ENCODE measurements around the gene PLA2G12A. TPM values are rescaled to one million over a fixed set of nuclear protein-coding genes. Genes with fewer than 3 reads are reported as not detected.

PLA2G12A gene
- total and polyA plus RNA-seq, 2 of the 8 experiments (the other 6 are each of a cell fraction or from before 2014, with no cell fraction given): 26.6 to 47.2 TPM

DNA sequence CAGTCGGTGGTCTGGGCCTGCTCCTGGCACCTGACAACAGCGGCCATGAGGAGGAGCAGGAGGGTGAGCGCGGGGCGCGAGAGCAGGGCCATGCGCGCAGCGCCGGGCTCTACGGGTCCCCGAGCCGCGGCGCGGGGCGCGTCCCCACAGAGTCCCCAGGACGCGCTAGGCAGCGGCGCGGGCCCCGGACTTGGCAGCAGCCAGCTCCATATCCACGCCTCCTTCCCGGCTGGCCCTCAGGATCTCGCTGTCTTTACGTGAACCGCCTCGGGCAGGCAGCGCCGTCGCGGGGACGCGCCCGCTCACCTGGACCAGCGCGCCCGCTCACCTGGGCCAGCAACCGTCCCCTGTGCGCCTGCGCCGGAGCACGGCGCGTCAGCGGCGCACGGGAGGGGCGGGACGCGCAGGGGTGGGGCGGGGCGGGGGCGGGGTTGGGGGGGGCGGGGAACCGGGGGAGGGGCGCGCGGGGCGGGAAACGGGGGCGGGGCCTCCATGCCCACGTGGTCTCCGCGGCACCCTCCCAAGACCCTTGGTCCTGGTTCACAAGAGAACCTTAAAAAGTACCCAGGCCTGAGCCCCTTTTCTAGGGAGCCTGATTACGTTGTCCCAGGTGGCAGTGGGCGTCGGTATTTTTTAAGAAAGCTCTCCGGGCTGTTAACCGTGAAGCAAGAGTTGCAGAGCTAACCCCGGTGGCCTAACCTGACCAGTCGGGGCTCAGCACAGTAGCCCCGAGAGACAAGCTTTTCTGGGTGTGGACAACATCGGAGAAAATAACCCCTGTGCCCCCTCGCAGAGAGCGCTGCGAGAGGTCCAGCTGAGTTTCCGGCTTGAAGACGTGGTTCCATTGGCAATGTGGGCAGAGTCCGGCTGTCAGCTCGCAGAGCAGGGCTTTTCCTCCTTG lies at the start of gene PLA2G12A (continued):
- TF ChIP-seq TAF1 (IDR thresholded peaks at IDR 0.05; ENCODE audit: low read depth, low read length): peak; percentile 66; the same call in 1 of the 2 replicates
- TF ChIP-seq ZNF274 (IDR thresholded peaks at IDR 0.05; ENCODE audit: borderline replicate concordance, extremely low read depth, low read length): no peak
- TF ChIP-seq KDM5A (IDR thresholded peaks at IDR 0.05; ENCODE audit: low read length): no peak
- no peak for TF ChIP-seq BCL11A (IDR thresholded peaks at IDR 0.05; ENCODE audit: low read depth in 2 of 2, low read length in 2 of 2)
- no peak for TF ChIP-seq HDAC6 (IDR thresholded peaks at IDR 0.05; ENCODE audit: low read depth, low read length)
- no peak for TF ChIP-seq RAD21 (IDR thresholded peaks at IDR 0.05 in 1 of 2, conservative IDR thresholded peaks at IDR 0.05 in 1 of 2; ENCODE audit: low read depth in 2 of 2, low read length in 2 of 2)
- no peak for TF ChIP-seq SIRT6 (IDR thresholded peaks at IDR 0.05; ENCODE audit: low read length)
- no peak for TF ChIP-seq TCF12 (IDR thresholded peaks at IDR 0.05; ENCODE audit: low read depth, low read length)
- TF ChIP-seq, protein P1, sequence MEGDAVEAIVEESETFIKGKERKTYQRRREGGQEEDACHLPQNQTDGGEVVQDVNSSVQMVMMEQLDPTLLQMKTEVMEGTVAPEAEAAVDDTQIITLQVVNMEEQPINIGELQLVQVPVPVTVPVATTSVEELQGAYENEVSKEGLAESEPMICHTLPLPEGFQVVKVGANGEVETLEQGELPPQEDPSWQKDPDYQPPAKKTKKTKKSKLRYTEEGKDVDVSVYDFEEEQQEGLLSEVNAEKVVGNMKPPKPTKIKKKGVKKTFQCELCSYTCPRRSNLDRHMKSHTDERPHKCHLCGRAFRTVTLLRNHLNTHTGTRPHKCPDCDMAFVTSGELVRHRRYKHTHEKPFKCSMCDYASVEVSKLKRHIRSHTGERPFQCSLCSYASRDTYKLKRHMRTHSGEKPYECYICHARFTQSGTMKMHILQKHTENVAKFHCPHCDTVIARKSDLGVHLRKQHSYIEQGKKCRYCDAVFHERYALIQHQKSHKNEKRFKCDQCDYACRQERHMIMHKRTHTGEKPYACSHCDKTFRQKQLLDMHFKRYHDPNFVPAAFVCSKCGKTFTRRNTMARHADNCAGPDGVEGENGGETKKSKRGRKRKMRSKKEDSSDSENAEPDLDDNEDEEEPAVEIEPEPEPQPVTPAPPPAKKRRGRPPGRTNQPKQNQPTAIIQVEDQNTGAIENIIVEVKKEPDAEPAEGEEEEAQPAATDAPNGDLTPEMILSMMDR (IDR thresholded peaks at IDR 0.05; ENCODE audit: control extremely low read depth in 1 of 3, insufficient read depth in 1 of 3, low read depth in 1 of 3, low read length in 3 of 3): no peak
